GM12878 (cell line): ENCODE measurements around the gene ADRA2B. TPM values are rescaled to one million over a fixed set of nuclear protein-coding genes. Genes with fewer than 3 reads are reported as not detected.

Experiments used
- ATAC-seq: fragments of 200-7000 bp; cut with Tn5 transposase; 3 replicates; pipeline ENCODE4 v1.9.1; 2020; ENCODE audit warnings: mild to moderate bottlenecking, moderate library complexity
- BruUV-seq: library from RNA; stranded (reverse); fragments of 400-500 nt; replicated peaks from 2 replicates; lab custom pipeline; 2021; lab: Mats Ljungman, UMichigan
- CTCF ChIA-PET: fragments of 300-600 bp; sonication (Branson Sonifier 250); formaldehyde crosslinking; extraction: SDS; loops from one replicate; lab custom pipeline; 2021; ENCODE audit warnings: inconsistent platforms; lab: Yijun Ruan, JAX
- POLR2A ChIA-PET: fragments of 350-600 bp; formaldehyde crosslinking; extraction: SDS; loops from one replicate; lab custom pipeline; 2021; ENCODE audit warnings: inconsistent platforms; lab: Charles Lee
- RAD21 ChIA-PET: fragments of 300-600 bp; sonication (Branson Sonifier 250); formaldehyde crosslinking; loops from one replicate; lab custom pipeline; 2023; ENCODE audit warnings: antibody characterized with exemption; ENCODE audit not compliant: unreplicated experiment; lab: Charles Lee
- SMC1A ChIA-PET: fragments of 300-600 bp; sonication (Branson Sonifier 250); formaldehyde crosslinking; loops from one replicate; lab custom pipeline; 2023; ENCODE audit not compliant: unreplicated experiment, uncharacterized antibody; lab: Charles Lee
- DNase-seq: peaks from one replicate; pipeline ENCODE4 v3.0.0-alpha.2; 2011; ENCODE audit warnings: low read depth, low spot score
- FAIRE-seq: peaks from 3 replicates; lab custom pipeline; 2011; peaks lifted over from hg19 to GRCh38; lab: Jason Lieb, UNC
- H2AFZ ChIP-seq: 2 replicates; pipeline ENCODE4 v1.6.0; 2011; ENCODE audit warnings: low read depth, low read length, control low read depth; ENCODE audit not compliant: control insufficient read depth
- H3K27ac ChIP-seq: 2 replicates; pipeline ENCODE4 v1.5.1; 2011; ENCODE audit warnings: control low read depth; ENCODE audit not compliant: control insufficient read depth, insufficient read depth
- H3K27me3 ChIP-seq, 2 experiments: replicated peaks in 1 of 2; 2 replicates each; pipeline versions ENCODE4 v1.6.0 to v1.6.1; 2011; ENCODE audit warnings: low read length in 1 of 2; ENCODE audit not compliant: control insufficient read depth in 2 of 2, insufficient read depth in 2 of 2
- H3K36me3 ChIP-seq, 2 experiments: 2 replicates each; pipeline ENCODE4 v1.5.1; 2011; ENCODE audit warnings: low read length in 1 of 2; ENCODE audit not compliant: control insufficient read depth in 2 of 2, insufficient read depth in 2 of 2
- H3K4me1 ChIP-seq: 2 replicates; pipeline ENCODE4 v1.6.1; 2011; ENCODE audit warnings: mild to moderate bottlenecking, low read length, moderate library complexity, mixed read lengths; ENCODE audit not compliant: control insufficient read depth, insufficient read depth
- H3K4me2 ChIP-seq: 2 replicates; pipeline ENCODE4 v1.6.0; 2011; ENCODE audit warnings: control low read depth; ENCODE audit not compliant: control insufficient read depth, insufficient read depth
- H3K4me3 ChIP-seq: fragments of 200-600 bp; sonication (generic); 2 replicates; pipeline ENCODE4 v1.5.1; 2016
- H3K79me2 ChIP-seq: 2 replicates; pipeline ENCODE4 v1.6.0; 2011; ENCODE audit warnings: low read length; ENCODE audit not compliant: control insufficient read depth, insufficient read depth
- H3K9ac ChIP-seq: 2 replicates; pipeline ENCODE4 v1.8.0; 2011; ENCODE audit warnings: low read length, control low read depth, mixed read lengths; ENCODE audit not compliant: control insufficient read depth, insufficient read depth
- H3K9me3 ChIP-seq: replicated peaks from 3 replicates; pipeline ENCODE4 v1.5.1; 2011; ENCODE audit warnings: mild to moderate bottlenecking, low read length; ENCODE audit not compliant: control insufficient read depth, insufficient read depth
- H4K20me1 ChIP-seq: 2 replicates; pipeline ENCODE4 v1.6.0; 2011; ENCODE audit not compliant: control insufficient read depth, insufficient read depth
- ATF7 ChIP-seq: fragments of 450-650 bp; IDR thresholded peaks from 2 replicates; pipeline ENCODE4 v1.6.1; 2016; ENCODE audit warnings: low read depth, mild to moderate bottlenecking
- BMI1 ChIP-seq: fragments of 450-650 bp; IDR thresholded peaks from 2 replicates; pipeline ENCODE4 v1.6.1; 2016; ENCODE audit warnings: mild to moderate bottlenecking, moderate library complexity, borderline replicate concordance
- HCFC1 ChIP-seq: fragments of 150-350 bp; IDR thresholded peaks from 2 replicates; pipeline ENCODE4 v1.6.1; 2014; ENCODE audit warnings: low read length
- HSF1 ChIP-seq: fragments of 150-350 bp; IDR thresholded peaks from 2 replicates; pipeline ENCODE4 v1.6.1; 2014; ENCODE audit warnings: mild to moderate bottlenecking, low read depth, low read length
- NKRF ChIP-seq: fragments of 450-650 bp; conservative IDR thresholded peaks from 2 replicates; pipeline ENCODE4 v1.6.1; 2017; ENCODE audit warnings: mild to moderate bottlenecking, moderate library complexity
- NR2F1 ChIP-seq: fragments of 450-650 bp; conservative IDR thresholded peaks from 2 replicates; pipeline ENCODE4 v1.6.1; 2017; ENCODE audit warnings: mild to moderate bottlenecking
- NRF1 ChIP-seq: conservative IDR thresholded peaks from 2 replicates; pipeline ENCODE4 v1.6.1; 2011; ENCODE audit warnings: mild to moderate bottlenecking, low read depth, low read length, improper control_type of control experiment
- PML ChIP-seq: IDR thresholded peaks from 2 replicates; pipeline ENCODE4 v1.6.1; 2012; ENCODE audit warnings: low read length, inconsistent platforms
- POU2F2 ChIP-seq: IDR thresholded peaks from 3 replicates; pipeline ENCODE4 v1.6.1; 2011; ENCODE audit warnings: low read depth, mild to moderate bottlenecking, low read length, borderline replicate concordance
- REST ChIP-seq: IDR thresholded peaks from 2 replicates; pipeline ENCODE4 v1.6.1; 2012; ENCODE audit warnings: mild to moderate bottlenecking, low read depth, low read length
- RUNX3 ChIP-seq: IDR thresholded peaks from 2 replicates; pipeline ENCODE4 v1.6.1; 2012; ENCODE audit warnings: low read length, inconsistent platforms
- SREBF2 ChIP-seq: IDR thresholded peaks from 2 replicates; pipeline ENCODE4 v1.6.1; 2012; ENCODE audit warnings: mild to moderate bottlenecking, low read length
- STAT3 ChIP-seq: IDR thresholded peaks from 2 replicates; pipeline ENCODE4 v1.6.1; 2011; ENCODE audit warnings: low read depth, low read length, improper control_type of control experiment
- YBX1 ChIP-seq: fragments of 450-650 bp; IDR thresholded peaks from 2 replicates; pipeline ENCODE4 v1.6.1; 2016; ENCODE audit warnings: antibody characterized with exemption
- WGBS: methylation state at CpG from one replicate; pipeline ENCODE4 v1.1.6; 2016; ENCODE audit warnings: low lambda C conversion rate; ENCODE audit not compliant: insufficient replicate concordance, insufficient coverage; ENCODE audit errors: missing lambda C conversion rate; 5-methylcytosine and 5-hydroxymethylcytosine counted together
- in situ Hi-C: fragments of 300-500 bp; cut with MboI; formaldehyde crosslinking; loops from 9 replicates; pipeline ENCODE4 v1.14.3; 2018; ENCODE audit warnings: mixed read lengths
- intact Hi-C: fragments of 100-400 bp; cut with micrococcal nuclease; formaldehyde crosslinking; loops from one replicate; pipeline ENCODE4 v1.14.2; 2022; ENCODE audit not compliant: unreplicated experiment
- polyA plus RNA-seq, 11 experiments: library from polyadenylated mRNA; depleted of rRNA in 4 of 11; unstranded in 6 of 11; stranded (reverse) in 5 of 11; fragments of >200 nt; fragmentation: Nextera tagmentation in 4 of 11; fragmentation: Illumina TruSeq in 1 of 11; extraction: Ambion mirVana in 4 of 11; extraction: Trizol in 1 of 11; gene quantifications; 1 replicate in 1 of 11; 2 replicates in 10 of 11; pipeline versions ENCODE4 v1.2.1 to v1.2.3, GENCODE V29; 2011 to 2016; ENCODE audit warnings: inconsistent platforms in 2 of 11, missing spikeins in 2 of 11, low read depth in 1 of 11
- total RNA-seq, 4 experiments: library from RNA; depleted of rRNA in 3 of 4; stranded (reverse); fragments of >200 nt in 3 of 4; fragmentation: Illumina TruSeq in 1 of 4; extraction: Trizol in 1 of 4; gene quantifications; 2 replicates each; pipeline versions ENCODE4 v1.2.1 to v1.2.3, GENCODE V29; 2013 to 2021

ADRA2B gene
- total and polyA plus RNA-seq, 10 of the 15 experiments (the other 5 are each of a cell fraction or from before 2014, with no cell fraction given): 0.01 to 0.10 (median 0.04) TPM; not detected in 6

GRCh38 chr2:96102596-96103186, 13.7 kb downstream of the ADRA2B start (continued):
- TF ChIP-seq REST: no peak
- TF ChIP-seq NR2F1: no peak
- TF ChIP-seq SREBF2: no peak
- TF ChIP-seq NRF1: no peak
- TF ChIP-seq BMI1: no peak
- TF ChIP-seq YBX1: no peak
- no peak for TF ChIP-seq HCFC1

- Histone ChIP-seq H3K36me3 (no peaks in the 10 kb centered on the region), H3K4me3 (no peak overlapping the region), H3K27me3 (no peaks in the 10 kb centered on the region), H3K4me1 (no peaks in the 10 kb centered on the region), H3K79me2 (no peaks in the 10 kb centered on the region), H3K9ac (no peak overlapping the region), H4K20me1 (no peaks in the 10 kb centered on the region), H3K4me2 (no peak overlapping the region), H3K27ac (no peak overlapping the region), H3K9me3 (peaks cover 4% of the 10 kb centered on the region; the same call in 2 of the 3 replicates), H2AFZ (no peak overlapping the region)
- WGBS: 5% methylated on average over 3 of the region's 3 CpGs
- POLR2A ChIA-PET: no interaction called here
- BruUV-seq: no TSS peak
- RAD21 ChIA-PET: no interaction called here
- CTCF ChIA-PET: no interaction called here
- in situ Hi-C loops: no loop called here
- intact Hi-C loops: no loop called here
- SMC1A ChIA-PET: interaction anchor here (0.5 kb wide), 1 partner anchor 266 kb away, joined by 3 read pairs; no protein-coding TSS in a partner anchor
- ATAC-seq (no peak; the same call in 2 of the 3 replicates), DNase-seq (no peak), FAIRE-seq (no peak)
- TF ChIP-seq RUNX3 (no peak), ATF7 (no peak), NKRF (no peak), PML (no peak), STAT3 (no peak), HSF1 (no peak), POU2F2 (no peak)
Observed at GRCh38 chr2:96100893-96101304, 15.5 kb downstream of the ADRA2B start.
